Calu3 (cell line): ENCODE results near the gene CD28. TPM values are rescaled to one million over a fixed set of nuclear protein-coding genes. Genes with fewer than 3 reads are reported as not detected.

Experiments
- BruUV-seq: library from RNA; stranded (reverse); fragments of 400-500 nt; replicated peaks from 2 replicates; lab custom pipeline; 2021; lab: Mats Ljungman, UMichigan
- CTCF ChIA-PET: fragments of 300-600 bp; sonication (Branson Sonifier 250); formaldehyde crosslinking; loops from one replicate; lab custom pipeline; 2022; ENCODE audit warnings: antibody characterized with exemption; lab: Charles Lee
- DNase-seq: peaks from one replicate; pipeline ENCODE4 v3.0.0; 2022
- H3K27ac Mint-ChIP-seq: one replicate; pipeline ENCODE4 v1.8.0; 2022; ENCODE audit warnings: mixed read lengths; ENCODE audit not compliant: unreplicated experiment
- H3K27me3 Mint-ChIP-seq: one replicate; pipeline ENCODE4 v1.8.0; 2022; ENCODE audit warnings: mixed read lengths; ENCODE audit not compliant: unreplicated experiment
- H3K36me3 Mint-ChIP-seq: one replicate; pipeline ENCODE4 v1.8.0; 2022; ENCODE audit warnings: mild to moderate bottlenecking, moderate library complexity, mixed read lengths; ENCODE audit not compliant: insufficient read depth, unreplicated experiment
- H3K4me1 Mint-ChIP-seq: one replicate; pipeline ENCODE4 v1.8.0; 2022; ENCODE audit warnings: mild to moderate bottlenecking, low read depth, mixed read lengths; ENCODE audit not compliant: unreplicated experiment
- H3K4me3 Mint-ChIP-seq: one replicate; pipeline ENCODE4 v1.8.0; 2022; ENCODE audit warnings: mild to moderate bottlenecking, low read depth, moderate library complexity, mixed read lengths; ENCODE audit not compliant: unreplicated experiment
- H3K9me3 Mint-ChIP-seq: one replicate; pipeline ENCODE4 v1.8.0; 2022; ENCODE audit warnings: low read depth, mixed read lengths; ENCODE audit not compliant: unreplicated experiment
- CTCF ChIP-seq: fragments of 200-600 bp; IDR thresholded peaks from one replicate; pipeline ENCODE4 v1.8.0; 2022; ENCODE audit warnings: antibody characterized with exemption; ENCODE audit not compliant: unreplicated experiment
- intact Hi-C: fragments of 100-400 bp; cut with micrococcal nuclease; formaldehyde crosslinking; loops from one replicate; pipeline ENCODE4 v1.10.0; 2022; ENCODE audit not compliant: unreplicated experiment
- total RNA-seq: library from RNA; stranded (reverse); gene quantifications from 2 replicates; pipeline ENCODE4 v1.2.3, GENCODE V29; 2022

The CD28 gene
- total RNA-seq, 1 experiment from 2014 or later: not detected

- BruUV-seq: no TSS peak
- CTCF ChIA-PET: interaction anchor here (0.6 kb wide), 1 partner anchor 16 kb away, joined by 3 read pairs; no protein-coding TSS in a partner anchor
- Mint-ChIP-seq H3K9me3 (no peaks in the 10 kb centered on the region), H3K4me1 (peaks cover 9% of the 10 kb centered on the region), H3K4me3 (no peak overlapping the region), H3K27me3 (no peaks in the 10 kb centered on the region), H3K27ac (no peak overlapping the region), H3K36me3 (no peaks in the 10 kb centered on the region)
- TF ChIP-seq CTCF: no peak
- DNase-seq: no peak
- intact Hi-C loops: no loop called here
Observed at GRCh38 chr2:203709416-203710040, 3.1 kb downstream of the CD28 start.

- Mint-ChIP-seq H3K9me3 (no peaks in the 10 kb centered on the region), H3K36me3 (no peaks in the 10 kb centered on the region), H3K27me3 (no peaks in the 10 kb centered on the region), H3K4me3 (no peak overlapping the region), H3K27ac (no peak overlapping the region), H3K4me1 (peaks cover 9% of the 10 kb centered on the region)
- no peak for DNase-seq
- TF ChIP-seq CTCF: no peak
- BruUV-seq: no TSS peak
- CTCF ChIA-PET: no interaction called here
- intact Hi-C loops: no loop called here
Observed at GRCh38 chr2:203710226-203710625, 3.8 kb downstream of the CD28 start.

- H3K27me3 Mint-ChIP-seq: no peaks in the 10 kb centered on the region
- H3K27ac Mint-ChIP-seq: no peak overlapping the region
- no peak for DNase-seq
- intact Hi-C loops: no loop called here
- no peak for TF ChIP-seq CTCF
- H3K4me3 Mint-ChIP-seq: no peak overlapping the region
- CTCF ChIA-PET: no interaction called here
- no peaks in the 10 kb centered on the region for H3K9me3 Mint-ChIP-seq
- peaks cover 9% of the 10 kb centered on the region for H3K4me1 Mint-ChIP-seq
- BruUV-seq: no TSS peak
- no peaks in the 10 kb centered on the region for H3K36me3 Mint-ChIP-seq
Observed at GRCh38 chr2:203710952-203711351, 4.5 kb downstream of the CD28 start.

GRCh38 chr2:203711399-203711798 is 5.0 kb downstream of the CD28 start:
- no peaks in the 10 kb centered on the region for H3K27me3 Mint-ChIP-seq
- peaks cover 9% of the 10 kb centered on the region for H3K4me1 Mint-ChIP-seq
- no peaks in the 10 kb centered on the region for H3K9me3 Mint-ChIP-seq
- intact Hi-C loops: no loop called here
- CTCF ChIA-PET: no interaction called here
- H3K36me3 Mint-ChIP-seq: no peaks in the 10 kb centered on the region
- no peak for TF ChIP-seq CTCF
- H3K27ac Mint-ChIP-seq: no peak overlapping the region
- BruUV-seq: no TSS peak
- no peak overlapping the region for H3K4me3 Mint-ChIP-seq
- DNase-seq: no peak
